HEK293 (cell line): Measurements from ENCODE around the gene DDR2.
A peak's percentile ranks its signal among the peaks of the same experiment; 100 is the strongest.
"Not testable (repeated sequence)": the region's sequence is repeated elsewhere in the genome, so short reads cannot be mapped to it uniquely, and the experiment has no call there.

ENCODE experiments used
- CTCF ChIA-PET: fragments of 350-600 bp; formaldehyde crosslinking; extraction: SDS; loops from one replicate; lab custom pipeline; 2021; ENCODE audit warnings: antibody characterized with exemption; lab: Yijun Ruan, JAX
- POLR2A ChIA-PET: fragments of 300-600 bp; formaldehyde crosslinking; extraction: SDS; loops from one replicate; lab custom pipeline; 2020; ENCODE audit warnings: antibody characterized with exemption, inconsistent platforms; lab: Yijun Ruan, JAX
- H3K27ac ChIP-seq: fragments of 200-500 bp; sonication (Bioruptor generic); 2 replicates; pipeline ENCODE4 v1.5.1; 2014; ENCODE audit warnings: low read depth, low read length, control low read depth, inconsistent platforms; ENCODE audit errors: extremely low read depth
- H3K36me3 ChIP-seq, 2 experiments: fragments of 200-500 bp in 1 of 2; sonication (Bioruptor generic) in 1 of 2; 1 replicate in 1 of 2; 2 replicates in 1 of 2; pipeline ENCODE4 v1.5.1; 2014 to 2017; ENCODE audit warnings: inconsistent platforms in 2 of 2, low read length in 2 of 2; ENCODE audit not compliant: control insufficient read depth in 2 of 2, insufficient read depth in 1 of 2
- H3K4me1 ChIP-seq: fragments of 200-500 bp; sonication (Bioruptor generic); 2 replicates; pipeline ENCODE4 v1.5.1; 2014; ENCODE audit warnings: mild to moderate bottlenecking, low read length, inconsistent platforms; ENCODE audit not compliant: control insufficient read depth, insufficient read depth
- H3K4me3 ChIP-seq: 2 replicates; pipeline ENCODE4 v1.5.1; 2011; ENCODE audit warnings: low read depth, mild to moderate bottlenecking, control low read depth, low read length, moderate library complexity
- H3K9me3 ChIP-seq: fragments of 200-500 bp; sonication (Bioruptor generic); 2 replicates; pipeline ENCODE4 v1.5.1; 2014; ENCODE audit warnings: low read depth, low read length, inconsistent platforms; ENCODE audit not compliant: control insufficient read depth, insufficient read depth
- MYNN ChIP-seq: fragments of 450-650 bp; formaldehyde crosslinking; IDR thresholded peaks from 2 replicates; pipeline ENCODE4 v1.5.1; 2016; ENCODE audit warnings: missing biosample characterization, missing genetic modification characterization, borderline replicate concordance
- PRDM6 ChIP-seq: fragments of 450-650 bp; formaldehyde crosslinking; IDR thresholded peaks from 2 replicates; pipeline ENCODE4 v1.5.1; 2017; ENCODE audit warnings: missing biosample characterization, missing genetic modification characterization
- SP2 ChIP-seq: fragments of 450-650 bp; formaldehyde crosslinking; IDR thresholded peaks from 2 replicates; pipeline ENCODE4 v1.5.1; 2016; ENCODE audit warnings: missing biosample characterization, missing genetic modification characterization
- ZBTB20 ChIP-seq: fragments of 450-650 bp; formaldehyde crosslinking; IDR thresholded peaks from 2 replicates; pipeline ENCODE4 v1.5.1; 2016; ENCODE audit warnings: missing biosample characterization, missing genetic modification characterization
- ZFP37 ChIP-seq: fragments of 450-650 bp; formaldehyde crosslinking; IDR thresholded peaks from 2 replicates; pipeline ENCODE4 v1.5.1; 2016; ENCODE audit warnings: missing biosample characterization, missing genetic modification characterization
- ZNF146 ChIP-seq: fragments of 450-650 bp; formaldehyde crosslinking; IDR thresholded peaks from 2 replicates; pipeline ENCODE4 v1.5.1; 2016; ENCODE audit warnings: missing biosample characterization, missing genetic modification characterization
- ZNF16 ChIP-seq: fragments of 450-650 bp; formaldehyde crosslinking; IDR thresholded peaks from 2 replicates; pipeline ENCODE4 v1.5.1; 2016; ENCODE audit warnings: low read depth, missing biosample characterization, missing genetic modification characterization
- ZNF175 ChIP-seq: fragments of 450-650 bp; formaldehyde crosslinking; IDR thresholded peaks from 2 replicates; pipeline ENCODE4 v1.5.1; 2016; ENCODE audit warnings: missing biosample characterization, missing genetic modification characterization
- ZNF18 ChIP-seq: fragments of 450-650 bp; formaldehyde crosslinking; IDR thresholded peaks from 2 replicates; pipeline ENCODE4 v1.5.1; 2016; ENCODE audit warnings: missing biosample characterization, missing genetic modification characterization
- ZNF416 ChIP-seq: fragments of 450-650 bp; formaldehyde crosslinking; IDR thresholded peaks from 2 replicates; pipeline ENCODE4 v1.5.1; 2016; ENCODE audit warnings: missing biosample characterization, missing genetic modification characterization
- ZNF433 ChIP-seq: fragments of 450-650 bp; formaldehyde crosslinking; IDR thresholded peaks from 2 replicates; pipeline ENCODE4 v1.5.1; 2016; ENCODE audit warnings: missing biosample characterization, missing genetic modification characterization, low read depth
- ZNF664 ChIP-seq: fragments of 450-650 bp; formaldehyde crosslinking; IDR thresholded peaks from 2 replicates; pipeline ENCODE4 v1.5.1; 2016; ENCODE audit warnings: missing biosample characterization, missing genetic modification characterization
- ZNF768 ChIP-seq: fragments of 450-650 bp; formaldehyde crosslinking; IDR thresholded peaks from 2 replicates; pipeline ENCODE4 v1.5.1; 2018; ENCODE audit warnings: missing biosample characterization, mild to moderate bottlenecking, missing genetic modification characterization

Gene DDR2

GRCh38 chr1:162596514-162597170, 35.6 kb upstream of the DDR2 start (continued):
- TF ChIP-seq ZNF416 = no peak
- no peak for TF ChIP-seq ZNF18 (tag by site-specific recombination)
- no peak for TF ChIP-seq SP2 (tag by site-specific recombination)
- no peak for TF ChIP-seq ZNF433 (tag by site-specific recombination)

GRCh38 chr1:162599451-162599850, 32.8 kb upstream of the DDR2 start:
- ChIA-PET POLR2A (no interaction called here), CTCF (interaction anchor here (0.8 to 4.0 kb wide), 2 partner anchors 13 to 19 kb away, joined by 3 to 20 read pairs; no protein-coding TSS in a partner anchor)

DNA sequence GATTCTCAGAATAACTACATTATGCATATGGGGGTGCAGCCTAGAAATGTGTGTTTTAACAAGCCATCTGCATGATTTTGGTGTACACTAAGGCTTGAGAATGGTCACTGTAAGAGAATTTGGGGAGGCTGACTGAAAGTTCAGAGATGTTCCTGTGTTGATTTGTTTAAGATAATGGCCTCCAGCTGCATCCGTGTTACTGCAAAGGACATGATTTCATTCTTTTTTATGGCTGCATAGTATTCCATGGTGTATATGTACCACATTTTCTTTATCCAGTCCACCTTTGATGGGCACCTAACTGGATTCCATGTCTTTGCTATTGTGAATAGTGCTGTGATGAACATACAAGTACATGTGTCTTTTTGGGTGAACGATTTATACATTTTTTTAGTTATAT, 29.1 kb upstream of the DDR2 start:
- POLR2A ChIA-PET, H3K4me3 ChIP-seq, H3K27ac ChIP-seq, H3K9me3 ChIP-seq, H3K4me1 ChIP-seq: not testable (repeated sequence)
- peaks cover 10 to 44% of the 10 kb centered on the region in 2 experiments for H3K36me3 ChIP-seq
- peak; percentile 90 for TF ChIP-seq ZNF146
- CTCF ChIA-PET = interaction anchor here (1.5 to 3.0 kb wide), 2 partner anchors 8 to 10 kb away, joined by 6 to 21 read pairs; no protein-coding TSS in a partner anchor

More at GRCh38 chr1:162599451-162599850, 32.8 kb upstream of the DDR2 start:
- peaks cover 18 to 60% of the 10 kb centered on the region in 2 experiments for H3K36me3 ChIP-seq
- H3K4me3 ChIP-seq = no peak overlapping the region
- no peaks in the 10 kb centered on the region for H3K4me1 ChIP-seq
- no peak overlapping the region for H3K27ac ChIP-seq
- TF ChIP-seq ZNF768 (tag by site-specific recombination) (no peak), ZFP37 (no peak), MYNN (tag by site-specific recombination) (no peak), ZNF16 (tag by site-specific recombination) (no peak), ZNF664 (tag by site-specific recombination) (no peak), ZNF175 (tag by site-specific recombination) (no peak)
- H3K9me3 ChIP-seq = no peaks in the 10 kb centered on the region

- no peaks in the 10 kb centered on the region; the same call in 1 of the 2 replicates for H3K4me1 ChIP-seq
- H3K36me3 ChIP-seq = peaks cover 4 to 29% of the 10 kb centered on the region in 2 experiments
- ChIA-PET CTCF (interaction anchor here (0.6 to 3.0 kb wide), 4 partner anchors 8 to 821 kb away, joined by 3 to 21 read pairs (median 5); no protein-coding TSS in a partner anchor), POLR2A (no interaction called here)
- TF ChIP-seq PRDM6 (tag by site-specific recombination) (peak; percentile 60), ZBTB20 (tag by site-specific recombination) (no peak)
- no peak overlapping the region for H3K27ac ChIP-seq
- H3K4me3 ChIP-seq = no peak overlapping the region
- no peaks in the 10 kb centered on the region for H3K9me3 ChIP-seq
Observed at GRCh38 chr1:162605225-162605927, 26.9 kb upstream of the DDR2 start.
